IMR-90 (cell line): ENCODE results near the gene ACAN. TPM values are rescaled to one million over a fixed set of nuclear protein-coding genes. Genes with fewer than 3 reads are reported as not detected.

Source experiments
- ATAC-seq: fragments of 200-7000 bp; cut with Tn5 transposase; 2 replicates; pipeline ENCODE4 v1.9.1; 2020; ENCODE audit warnings: low read depth, mild to moderate bottlenecking, moderate library complexity
- Bru-seq: library from RNA; stranded (reverse); fragments of 400-500 nt; gene quantifications from one replicate; lab custom pipeline; 2021; lab: Mats Ljungman, UMichigan
- BruChase-seq, 2 experiments: library from RNA; stranded (reverse); fragments of 400-500 nt; gene quantifications; one replicate each; lab custom pipeline; 2021; lab: Mats Ljungman, UMichigan
- BruUV-seq: library from RNA; stranded (reverse); fragments of 400-500 nt; replicated peaks from 2 replicates; lab custom pipeline; 2021; lab: Mats Ljungman, UMichigan
- CTCF ChIA-PET: fragments of 300-600 bp; formaldehyde crosslinking; extraction: SDS; loops from one replicate; lab custom pipeline; 2021; ENCODE audit warnings: antibody characterized with exemption; lab: Yijun Ruan, JAX
- POLR2A ChIA-PET: fragments of 300-600 bp; sonication (Branson Sonifier 250); formaldehyde crosslinking; loops from one replicate; lab custom pipeline; 2022; ENCODE audit warnings: antibody characterized with exemption; ENCODE audit not compliant: unreplicated experiment; lab: Charles Lee
- DNase-seq: peaks from one replicate; pipeline ENCODE4 v3.0.0; 2013
- H2AFZ ChIP-seq: replicated peaks from 2 replicates; pipeline ENCODE3; 2013; ENCODE audit warnings: low read length, mild to moderate bottlenecking; ENCODE audit not compliant: poor library complexity
- H2AK5ac ChIP-seq: 2 replicates; pipeline ENCODE4 v1.6.1; 2013; ENCODE audit warnings: low read depth, low read length, inconsistent platforms
- H2AK9ac ChIP-seq: replicated peaks from 2 replicates; pipeline ENCODE3; 2013; ENCODE audit warnings: mild to moderate bottlenecking, low read depth, low read length, moderate library complexity; ENCODE audit not compliant: poor library complexity
- H2BK120ac ChIP-seq: 2 replicates; pipeline ENCODE4 v1.6.1; 2013; ENCODE audit warnings: low read depth, low read length, inconsistent platforms
- H2BK15ac ChIP-seq: 3 replicates; pipeline ENCODE4 v1.6.1; 2013; ENCODE audit warnings: low read depth, low read length, inconsistent platforms
- H2BK20ac ChIP-seq: 2 replicates; pipeline ENCODE4 v1.6.1; 2013; ENCODE audit warnings: low read depth, mild to moderate bottlenecking, inconsistent platforms, low read length, moderate library complexity
- H2BK5ac ChIP-seq: 2 replicates; pipeline ENCODE4 v1.6.1; 2013; ENCODE audit warnings: mild to moderate bottlenecking, low read depth, low read length, inconsistent platforms; ENCODE audit not compliant: poor library complexity, severe bottlenecking
- H3K14ac ChIP-seq: replicated peaks from 2 replicates; pipeline ENCODE4 v1.6.1; 2013; ENCODE audit warnings: low read depth, low read length, inconsistent platforms
- H3K18ac ChIP-seq: 2 replicates; pipeline ENCODE4 v1.6.1; 2013; ENCODE audit warnings: low read depth, low read length, control low read depth
- H3K23ac ChIP-seq: 2 replicates; pipeline ENCODE4 v1.6.1; 2013; ENCODE audit warnings: low read depth, low read length, inconsistent platforms
- H3K27ac ChIP-seq: 2 replicates; pipeline ENCODE4 v1.5.1; 2013; ENCODE audit warnings: mild to moderate bottlenecking, control low read depth, low read length; ENCODE audit not compliant: insufficient read depth
- H3K27me3 ChIP-seq: 2 replicates; pipeline ENCODE4 v1.6.1; 2013; ENCODE audit warnings: low read length; ENCODE audit not compliant: control insufficient read depth, insufficient read depth
- H3K36me3 ChIP-seq: 2 replicates; pipeline ENCODE4 v1.6.1; 2013; ENCODE audit warnings: low read length, mixed read lengths; ENCODE audit not compliant: control insufficient read depth, insufficient read depth
- H3K4ac ChIP-seq: 2 replicates; pipeline ENCODE4 v1.6.1; 2013; ENCODE audit warnings: low read depth, low read length, inconsistent platforms
- H3K4me1 ChIP-seq: 2 replicates; pipeline ENCODE4 v1.6.1; 2013; ENCODE audit warnings: low read length, mixed read lengths; ENCODE audit not compliant: control insufficient read depth, insufficient read depth
- H3K4me2 ChIP-seq: 2 replicates; pipeline ENCODE4 v1.6.1; 2013; ENCODE audit warnings: low read depth, mild to moderate bottlenecking, control low read depth, low read length, moderate library complexity
- H3K4me3 ChIP-seq: 2 replicates; pipeline ENCODE4 v1.5.1; 2013; ENCODE audit warnings: low read depth, mild to moderate bottlenecking, control low read depth, low read length, moderate library complexity; ENCODE audit not compliant: insufficient read depth
- H3K56ac ChIP-seq: 2 replicates; pipeline ENCODE4 v1.6.1; 2013; ENCODE audit warnings: low read length, inconsistent platforms; ENCODE audit not compliant: insufficient read depth; ENCODE audit errors: extremely low read depth
- H3K79me1 ChIP-seq, 2 experiments: 2 replicates each; pipeline ENCODE4 v1.6.1; 2013; ENCODE audit warnings: low read length in 2 of 2, inconsistent platforms in 1 of 2, low read depth in 1 of 2
- H3K9ac ChIP-seq: 2 replicates; pipeline ENCODE4 v1.6.1; 2013; ENCODE audit warnings: low read depth, low read length, control low read depth
- H3K9me1 ChIP-seq: 2 replicates; pipeline ENCODE4 v1.6.1; 2013; ENCODE audit warnings: low read length, inconsistent platforms; ENCODE audit not compliant: insufficient read depth
- H3K9me3 ChIP-seq: 2 replicates; pipeline ENCODE4 v1.6.1; 2013; ENCODE audit warnings: low read length; ENCODE audit not compliant: control insufficient read depth, insufficient read depth
- H4K20me1 ChIP-seq: 2 replicates; pipeline ENCODE4 v1.6.1; 2013; ENCODE audit warnings: low read length, inconsistent platforms; ENCODE audit not compliant: insufficient read depth
- H4K5ac ChIP-seq: 2 replicates; pipeline ENCODE4 v1.6.1; 2013; ENCODE audit warnings: mild to moderate bottlenecking, low read depth, low read length, control low read depth
- H4K8ac ChIP-seq, 2 experiments: 2 replicates each; pipeline ENCODE4 v1.6.1; 2013; ENCODE audit warnings: low read depth in 2 of 2, low read length in 2 of 2, control low read depth in 1 of 2, inconsistent platforms in 1 of 2
- H4K91ac ChIP-seq: 2 replicates; pipeline ENCODE4 v1.6.1; 2013; ENCODE audit warnings: low read depth, low read length, inconsistent platforms; ENCODE audit not compliant: insufficient read depth
- CEBPB ChIP-seq: IDR thresholded peaks from 2 replicates; pipeline ENCODE4 v1.6.1; 2012; ENCODE audit warnings: low read depth, low read length, improper control_type of control experiment
- MAFK ChIP-seq: IDR thresholded peaks from 2 replicates; pipeline ENCODE4 v1.6.1; 2012; ENCODE audit warnings: low read depth, low read length, improper control_type of control experiment
- POLR2A ChIP-seq: IDR thresholded peaks from 2 replicates; pipeline ENCODE4 v1.6.1; 2012; ENCODE audit warnings: mild to moderate bottlenecking, low read depth, low read length
- SMC3 ChIP-seq: fragments of 150-350 bp; IDR thresholded peaks from 2 replicates; pipeline ENCODE4 v1.6.1; 2016; ENCODE audit warnings: low read depth, mild to moderate bottlenecking, antibody characterized with exemption, low read length, moderate library complexity
- WGBS, 2 experiments: methylation state at CpG; one replicate each; pipeline versions ENCODE4 v1.1.5 to v1.1.7; 2013; ENCODE audit warnings: missing lambda C conversion rate in 2 of 2; ENCODE audit not compliant: insufficient read length in 1 of 2; ENCODE audit errors: extremely low coverage in 2 of 2; 5-methylcytosine and 5-hydroxymethylcytosine counted together
- dilution Hi-C: fragments of 300-500 bp; cut with HindIII; formaldehyde crosslinking; loops from one replicate; pipeline ENCODE4 v1.14.3; 2018; ENCODE audit warnings: low sequenced_read_pairs; ENCODE audit not compliant: unreplicated experiment
- in situ Hi-C: fragments of 300-500 bp; cut with MboI; formaldehyde crosslinking; loops from 3 replicates; pipeline ENCODE4 v1.14.3; 2019; ENCODE audit warnings: low sequenced_read_pairs, inconsistent platforms, mixed read lengths
- intact Hi-C: fragments of 100-400 bp; cut with micrococcal nuclease; formaldehyde crosslinking; loops from 2 replicates; pipeline ENCODE4 v1.10.0; 2022
- long read RNA-seq: library from polyadenylated mRNA; unstranded; transcript quantifications from one replicate; pipeline ENCODE4 v2.0.0, GENCODE V29; 2021; ENCODE audit not compliant: unreplicated experiment
- polyA plus RNA-seq, 3 experiments: library from polyadenylated mRNA; depleted of rRNA; stranded (reverse); fragments of >200 nt; gene quantifications; 2 replicates each; pipeline ENCODE4 v1.2.3, GENCODE V29; 2012; ENCODE audit warnings: low replicate concordance in 1 of 3
- total RNA-seq: library from RNA; depleted of rRNA; stranded (reverse); fragments of >200 nt; gene quantifications from 2 replicates; pipeline ENCODE4 v1.2.3, GENCODE V29; 2012; rRNA removed
- TF ChIP-seq, protein P1 (sequence below): fragments of 150-350 bp; IDR thresholded peaks from 2 replicates; pipeline ENCODE4 v1.6.1; 2017; ENCODE audit warnings: mild to moderate bottlenecking, antibody characterized with exemption, low read length, low read depth

ACAN gene
- total RNA-seq (0.54 and 0.56 TPM in 2 replicates), polyA plus RNA-seq (2012; rRNA removed) (0.96 and 1.2 TPM in 2 replicates), Bru-seq, nascent RNA (not detected), BruChase-seq, experiment 1, labeled RNA remaining after a 6-hour chase (not detected), BruChase-seq, experiment 2, labeled RNA remaining after a 2-hour chase (not detected)
- 1.1 and 1.3 TPM in 2 replicates for polyA plus RNA-seq (2012; cell fraction: cytosol; rRNA removed)
- 0.85 and 1.8 TPM in 2 replicates for polyA plus RNA-seq (2012; cell fraction: nucleus; rRNA removed; ENCODE audit: low replicate concordance)
- long read RNA-seq, result 0 reads

DNA sequence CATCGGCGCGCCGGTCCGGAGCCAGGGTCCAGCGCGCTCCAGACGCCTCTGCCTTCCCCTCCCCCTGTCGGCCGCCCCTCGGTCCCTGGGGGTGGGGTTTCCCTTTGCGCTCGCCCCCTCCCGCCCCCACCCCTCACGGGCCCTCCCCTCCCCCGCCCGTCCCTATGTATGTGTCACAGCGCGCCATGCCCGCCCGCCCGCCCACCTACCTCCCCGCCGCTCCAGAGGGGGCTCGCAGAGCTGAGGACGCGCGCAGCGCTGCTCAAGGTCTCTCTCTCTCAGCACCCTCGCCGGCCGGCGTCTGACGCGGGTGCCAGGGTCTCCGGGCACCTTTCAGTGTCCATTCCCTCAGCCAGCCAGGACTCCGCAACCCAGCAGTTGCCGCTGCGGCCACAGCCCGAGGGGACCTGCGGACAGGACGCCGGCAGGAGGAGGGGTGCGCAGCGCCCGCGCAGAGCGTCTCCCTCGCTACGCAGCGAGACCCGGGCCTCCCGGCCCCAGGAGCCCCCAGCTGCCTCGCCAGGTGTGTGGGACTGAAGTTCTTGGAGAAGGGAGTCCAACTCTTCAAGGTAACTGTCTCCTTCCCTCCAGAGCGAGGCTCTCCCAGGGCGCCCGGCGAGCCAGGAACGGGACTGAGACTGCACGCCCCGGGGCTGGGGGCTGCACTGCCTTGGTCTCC is at the start of gene ACAN:
Gene ACAN, plus strand, starts transcription at position 196 of the 679 bp plus-strand sequence. CDS start 32,771 bp downstream, outside the sequence.
- Histone ChIP-seq H3K27ac (no peak within 1 kb of the TSS), H2BK20ac (no peak within 1 kb of the TSS), H4K8ac (no peak within 1 kb of the TSS), H3K14ac (no peak within 1 kb of the TSS), H4K20me1 (no peaks in the 10 kb centered on the region), H2AK5ac (no peak within 1 kb of the TSS), H3K9me3 (no peaks in the 10 kb centered on the region), H3K36me3 (no peaks in the 10 kb centered on the region), H3K4me3 (peak within 1 kb of the TSS; percentile 25), H4K5ac (no peak within 1 kb of the TSS), H3K79me1 (no peaks in the 10 kb centered on the region), H3K18ac (no peak within 1 kb of the TSS), H3K56ac (no peak within 1 kb of the TSS), H4K91ac (no peak within 1 kb of the TSS), H2BK15ac (no peak within 1 kb of the TSS), H3K4me2 (peak within 1 kb of the TSS; percentile 63), H3K4me1 (no peaks in the 10 kb centered on the region), H3K23ac (no peak within 1 kb of the TSS), H3K4ac (no peak within 1 kb of the TSS), H3K9me1 (no peaks in the 10 kb centered on the region), H3K9ac (no peak within 1 kb of the TSS), H2BK120ac (no peak within 1 kb of the TSS), H2AFZ (peak within 1 kb of the TSS; percentile 71), H2BK5ac (no peak within 1 kb of the TSS), H2AK9ac (peak within 1 kb of the TSS; percentile 12), H3K27me3 (peaks cover 44% of the 10 kb centered on the region)
- no peak for DNase-seq
- ChIA-PET CTCF (no interaction called here), POLR2A (interaction anchor here (0.6 kb wide), 1 partner anchor 30 kb away, joined by 5 read pairs; no protein-coding TSS in a partner anchor)
- no TSS peak for BruUV-seq
- dilution Hi-C loops (no loop called here), in situ Hi-C loops (no loop called here), intact Hi-C loops (no loop called here)
- TF ChIP-seq, protein P1, sequence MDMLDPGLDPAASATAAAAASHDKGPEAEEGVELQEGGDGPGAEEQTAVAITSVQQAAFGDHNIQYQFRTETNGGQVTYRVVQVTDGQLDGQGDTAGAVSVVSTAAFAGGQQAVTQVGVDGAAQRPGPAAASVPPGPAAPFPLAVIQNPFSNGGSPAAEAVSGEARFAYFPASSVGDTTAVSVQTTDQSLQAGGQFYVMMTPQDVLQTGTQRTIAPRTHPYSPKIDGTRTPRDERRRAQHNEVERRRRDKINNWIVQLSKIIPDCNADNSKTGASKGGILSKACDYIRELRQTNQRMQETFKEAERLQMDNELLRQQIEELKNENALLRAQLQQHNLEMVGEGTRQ, result no peak
- TF ChIP-seq POLR2A, result no peak
- TF ChIP-seq CEBPB, result no peak
- TF ChIP-seq MAFK, result no peak
- TF ChIP-seq SMC3, result no peak
- ATAC-seq, result no peak
- 0% methylated on average over 12 of the region's 61 CpGs; no CpG with 5 or more reads in 1 of the 2 experiments for WGBS, 2 experiments
